GM19395 (cell line): Measurements from ENCODE around the gene CDK17.
"Not testable (repeated sequence)": the region's sequence is repeated elsewhere in the genome, so short reads cannot be mapped to it uniquely, and the experiment has no call there.

Source experiments
- ATAC-seq: cut with Tn5 transposase; IDR thresholded peaks from one replicate; pipeline ENCODE4 v1.9.1; 2021; ENCODE audit warnings: mild to moderate bottlenecking, moderate library complexity; ENCODE audit not compliant: unreplicated experiment

Gene CDK17

GRCh38 chr12:96323906-96324305 is 76.3 kb downstream of the CDK17 start:
- ATAC-seq = no peak

GRCh38 chr12:96322720-96323119 is 77.5 kb downstream of the CDK17 start:
- no peak for ATAC-seq

- ATAC-seq = no peak
Observed at GRCh38 chr12:96321941-96322340, 78.3 kb downstream of the CDK17 start.

GRCh38 chr12:96317801-96318200 is 82.4 kb downstream of the CDK17 start:
- not testable (repeated sequence) for ATAC-seq

GRCh38 chr12:96315741-96316481 is 84.3 kb downstream of the CDK17 start:
- ATAC-seq = peak; percentile 60

- ATAC-seq = no peak
Observed at GRCh38 chr12:96314723-96315122, 85.5 kb downstream of the CDK17 start.

- ATAC-seq = no peak
Observed at GRCh38 chr12:96313606-96314005, 86.6 kb downstream of the CDK17 start.

GRCh38 chr12:96311191-96311590 is 89.0 kb downstream of the CDK17 start:
- no peak for ATAC-seq

GRCh38 chr12:96310067-96310466 is 90.2 kb downstream of the CDK17 start:
- ATAC-seq = no peak

GRCh38 chr12:96308881-96309280 is 91.4 kb downstream of the CDK17 start:
- ATAC-seq = no peak

- ATAC-seq = no peak
Observed at GRCh38 chr12:96305665-96306064, 94.6 kb downstream of the CDK17 start.

- no peak for ATAC-seq
Observed at GRCh38 chr12:96303653-96304052, 96.6 kb downstream of the CDK17 start.

GRCh38 chr12:96302687-96303310 is 97.4 kb downstream of the CDK17 start:
- ATAC-seq = no peak

GRCh38 chr12:96301732-96302131 is 98.5 kb downstream of the CDK17 start:
- ATAC-seq = no peak

- no peak for ATAC-seq
Observed at GRCh38 chr12:96300064-96300463, 100.2 kb downstream of the CDK17 start.

GRCh38 chr12:96297504-96297903 is 102.7 kb downstream of the CDK17 start:
- no peak for ATAC-seq

- ATAC-seq = no peak
Observed at GRCh38 chr12:96295532-96296160, 104.6 kb downstream of the CDK17 start.

GRCh38 chr12:96294831-96295230 is 105.4 kb downstream of the CDK17 start:
- ATAC-seq = no peak

- ATAC-seq = no peak
Observed at GRCh38 chr12:96293093-96293492, 107.1 kb downstream of the CDK17 start.

GRCh38 chr12:96289067-96289466 is 111.2 kb downstream of the CDK17 start:
- ATAC-seq = no peak

- no peak for ATAC-seq
Observed at GRCh38 chr12:96285158-96285557, 115.1 kb downstream of the CDK17 start.

- peak; percentile 86 for ATAC-seq
Observed at GRCh38 chr12:96274331-96274730, 125.9 kb downstream of the CDK17 start.
